Mesodermal cell (in vitro differentiated cells): ENCODE results near the gene MIS12. TPM values are rescaled to one million over a fixed set of nuclear protein-coding genes. Genes with fewer than 3 reads are reported as not detected.

Source experiments
- H3K27ac ChIP-seq: 2 replicates; pipeline ENCODE4 v1.7.0; 2013; ENCODE audit warnings: mild to moderate bottlenecking, low read depth, low read length, moderate library complexity; ENCODE audit not compliant: severe bottlenecking
- H3K36me3 ChIP-seq: 2 replicates; pipeline ENCODE4 v1.7.1; 2013; ENCODE audit warnings: mild to moderate bottlenecking, low read length, moderate library complexity; ENCODE audit not compliant: control insufficient read depth, insufficient read depth
- H3K4me1 ChIP-seq: one replicate; pipeline ENCODE4 v1.7.1; 2013; ENCODE audit warnings: mild to moderate bottlenecking, low read length; ENCODE audit not compliant: insufficient read depth, control insufficient read depth, poor library complexity, severe bottlenecking
- H3K4me3 ChIP-seq: 2 replicates; pipeline ENCODE4 v1.7.0; 2013; ENCODE audit warnings: low read length, control low read depth, mild to moderate bottlenecking; ENCODE audit not compliant: insufficient read depth, poor library complexity, severe bottlenecking; ENCODE audit errors: extremely low read depth
- H3K9me3 ChIP-seq: 2 replicates; pipeline ENCODE4 v1.7.1; 2013; ENCODE audit warnings: mild to moderate bottlenecking, low read length, moderate library complexity; ENCODE audit not compliant: control insufficient read depth
- whole genome bisulfite sequencing, 2 experiments: methylation state at CpG; one replicate each; pipeline ENCODE4 v1.1.5; 2013; ENCODE audit warnings: missing lambda C conversion rate in 2 of 2; ENCODE audit not compliant: insufficient coverage in 2 of 2; 5-methylcytosine and 5-hydroxymethylcytosine counted together
- polyA plus RNA-seq, 2 experiments: library from polyadenylated mRNA; stranded (reverse); fragments of 50-300 nt; gene quantifications; one replicate each; pipeline ENCODE4 v1.2.3, GENCODE V29; 2013

MIS12 gene, protein sequence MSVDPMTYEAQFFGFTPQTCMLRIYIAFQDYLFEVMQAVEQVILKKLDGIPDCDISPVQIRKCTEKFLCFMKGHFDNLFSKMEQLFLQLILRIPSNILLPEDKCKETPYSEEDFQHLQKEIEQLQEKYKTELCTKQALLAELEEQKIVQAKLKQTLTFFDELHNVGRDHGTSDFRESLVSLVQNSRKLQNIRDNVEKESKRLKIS
- polyA plus RNA-seq (2013, experiment 1 of 2), result 23.3 TPM
- 23.2 TPM for polyA plus RNA-seq (2013, experiment 2 of 2)

DNA sequence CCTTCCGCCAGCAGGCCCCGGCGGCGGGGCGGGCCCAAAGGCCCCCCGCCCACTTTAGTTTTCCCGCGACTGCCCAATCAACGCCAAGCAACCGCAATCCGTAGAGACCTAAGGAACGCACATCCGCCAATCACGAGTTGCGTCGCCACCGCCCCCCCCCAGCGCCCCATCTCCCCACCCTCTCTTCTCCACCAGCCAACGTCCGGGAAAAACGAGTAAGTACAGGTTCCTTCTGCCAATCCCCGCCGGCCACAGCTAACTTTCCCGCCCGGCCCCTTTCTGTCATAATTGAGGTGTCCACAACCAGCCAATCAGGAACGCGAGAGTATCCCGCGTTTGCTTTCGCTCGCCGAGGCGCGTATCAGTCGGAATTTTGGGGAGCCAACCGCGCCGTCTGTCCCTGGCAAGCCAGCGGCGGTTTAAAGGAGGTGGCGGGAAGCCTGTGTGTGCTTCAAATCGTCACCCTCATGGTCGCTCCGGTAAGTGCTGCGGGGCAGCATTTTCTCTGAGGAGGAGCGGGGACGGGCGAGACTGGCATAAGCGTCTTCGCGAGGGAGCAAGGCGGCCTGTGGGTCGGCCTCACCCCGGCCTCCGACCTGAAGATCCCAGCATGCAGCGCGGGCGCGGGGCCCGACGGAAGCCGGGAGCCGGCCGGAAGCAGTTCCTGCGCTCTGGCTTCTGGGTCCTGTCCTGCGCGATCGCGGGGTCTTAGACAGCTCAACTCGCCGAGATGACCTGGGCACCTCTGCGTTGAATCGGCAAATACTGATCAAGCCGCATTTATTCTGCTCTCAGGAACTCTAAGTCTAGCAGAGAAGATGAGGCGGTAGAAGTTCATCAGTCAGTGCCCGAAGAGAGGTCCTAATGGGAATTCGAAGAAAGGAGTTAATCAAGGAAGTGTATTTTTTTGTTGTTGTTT lies at the start of gene MIS12:
Gene MIS12 (plus strand): TSS at position 361 of the 919 bp plus-strand sequence. CDS start 2,297 bp downstream, outside the sequence.
- peaks cover 8% of the 10 kb centered on the region for H3K4me1 ChIP-seq
- H3K36me3 ChIP-seq, result peaks cover 70% of the 10 kb centered on the region
- no peaks in the 10 kb centered on the region for H3K9me3 ChIP-seq
- H3K27ac ChIP-seq, result peak within 1 kb of the TSS; percentile 100
- WGBS, 2 experiments, result 0% methylated on average over 62 to 64 of the region's 77 CpGs
- H3K4me3 ChIP-seq, result peak within 1 kb of the TSS; percentile 98

DNA sequence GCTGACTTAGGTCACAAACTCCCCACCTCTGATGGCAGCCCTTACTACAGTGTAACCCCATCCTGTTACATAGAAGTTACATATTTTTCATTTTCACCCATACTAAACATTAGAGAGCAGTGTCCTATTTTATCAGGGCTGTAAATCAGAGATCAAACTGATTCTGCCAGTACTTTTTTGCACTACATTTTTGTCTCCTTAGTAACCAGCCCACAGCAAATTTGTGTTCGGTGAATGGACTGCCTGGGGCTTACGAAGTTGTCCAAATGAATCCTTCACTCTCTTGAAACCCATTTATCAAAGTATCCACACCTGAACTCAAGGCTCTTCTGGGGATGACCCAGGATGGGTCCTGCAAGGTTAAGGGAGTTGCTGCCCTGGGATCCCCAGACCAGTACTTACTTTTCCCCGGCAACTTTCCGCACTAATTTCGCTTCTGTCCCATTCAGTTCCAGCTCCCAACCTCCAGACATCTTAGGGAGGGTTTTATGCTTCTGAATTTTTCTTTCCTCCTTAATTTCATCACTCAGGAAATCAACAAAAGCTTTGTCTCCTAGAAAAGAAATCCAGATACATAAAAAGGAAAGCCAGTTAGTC lies 48.5 kb upstream of the MIS12 start:
- Histone ChIP-seq H3K9me3 (no peaks in the 10 kb centered on the region), H3K27ac (no peak overlapping the region), H3K4me1 (peaks cover 8% of the 10 kb centered on the region), H3K36me3 (peaks cover 60% of the 10 kb centered on the region), H3K4me3 (peak overlapping the region; percentile 73)
- WGBS, 2 experiments, result 54 to 63% methylated on average over 2 of the region's 5 CpGs

DNA sequence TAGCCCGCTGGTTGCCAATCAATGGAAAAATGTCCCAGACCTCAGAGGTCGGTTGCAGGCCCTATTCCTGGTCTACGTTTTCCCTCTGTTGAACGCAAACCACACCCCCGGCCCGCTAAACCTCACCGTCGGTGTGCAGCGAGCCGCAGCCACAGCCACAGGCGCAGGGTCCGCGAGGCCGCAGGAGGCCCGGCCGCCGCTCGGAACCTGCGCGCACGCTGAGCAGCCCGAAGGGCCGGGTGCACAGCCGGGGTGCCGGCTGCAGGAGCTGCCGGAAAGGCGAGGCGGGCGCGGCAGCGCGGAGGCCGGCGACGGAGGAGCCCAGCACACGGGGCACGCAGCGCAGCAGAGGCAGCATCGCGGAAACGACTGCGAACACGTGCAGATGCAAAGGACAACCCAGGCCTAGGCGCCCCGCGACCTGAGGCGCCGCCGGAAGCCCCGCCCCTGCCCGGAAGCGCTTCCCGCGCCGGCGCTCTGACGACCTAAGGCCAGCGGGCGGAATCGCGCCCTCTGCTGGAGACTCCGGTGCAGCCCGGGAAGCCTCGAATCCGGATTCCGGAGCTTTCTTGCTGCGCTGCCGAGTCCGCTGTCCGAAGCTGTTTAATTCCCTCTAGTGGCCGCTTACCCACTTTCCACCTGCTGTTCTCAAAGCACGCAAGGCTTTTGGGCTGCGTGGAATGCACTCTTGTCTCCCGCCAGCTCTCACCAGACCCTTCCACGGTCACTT lies 47.5 kb upstream of the MIS12 start, which contains the start of gene C1QBP:
Gene C1QBP (minus strand): TSS at position 440 of the 730 bp plus-strand sequence. CDS start 82 bp downstream, at position 358.
- WGBS, 2 experiments, result 0% methylated on average over 51 to 60 of the region's 75 CpGs
- Histone ChIP-seq H3K27ac (peak within 1 kb of the TSS; percentile 62), H3K36me3 (peaks cover 59% of the 10 kb centered on the region)

DNA sequence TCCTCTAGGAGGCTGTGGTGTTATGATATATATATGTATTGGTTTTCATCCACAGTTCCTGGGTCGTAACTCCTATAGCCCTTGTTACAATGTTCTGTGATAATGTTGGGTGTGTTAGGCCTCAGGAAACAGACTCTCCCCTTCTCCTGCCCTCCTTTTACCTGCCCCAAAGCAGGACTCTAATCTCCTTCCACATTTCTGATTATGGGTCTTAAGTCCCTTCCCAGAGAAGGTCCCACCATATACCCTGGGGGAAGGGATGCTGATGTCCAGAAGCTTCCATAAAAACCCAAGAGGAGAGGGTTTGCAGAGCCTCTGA lies 47.0 kb upstream of the MIS12 start:
- Histone ChIP-seq H3K36me3 (peaks cover 59% of the 10 kb centered on the region), H3K4me3 (peak overlapping the region; percentile 73), H3K4me1 (peaks cover 8% of the 10 kb centered on the region), H3K27ac (peak overlapping the region; percentile 62), H3K9me3 (no peaks in the 10 kb centered on the region)
- no CpG with 5 or more reads among the region's 1 CpG for WGBS, 2 experiments

More for the DNA sequence above, 47.5 kb upstream of the MIS12 start, which contains the start of gene C1QBP:
- Histone ChIP-seq H3K4me1 (peaks cover 8% of the 10 kb centered on the region), H3K4me3 (peak within 1 kb of the TSS; percentile 73), H3K9me3 (no peaks in the 10 kb centered on the region)

DNA sequence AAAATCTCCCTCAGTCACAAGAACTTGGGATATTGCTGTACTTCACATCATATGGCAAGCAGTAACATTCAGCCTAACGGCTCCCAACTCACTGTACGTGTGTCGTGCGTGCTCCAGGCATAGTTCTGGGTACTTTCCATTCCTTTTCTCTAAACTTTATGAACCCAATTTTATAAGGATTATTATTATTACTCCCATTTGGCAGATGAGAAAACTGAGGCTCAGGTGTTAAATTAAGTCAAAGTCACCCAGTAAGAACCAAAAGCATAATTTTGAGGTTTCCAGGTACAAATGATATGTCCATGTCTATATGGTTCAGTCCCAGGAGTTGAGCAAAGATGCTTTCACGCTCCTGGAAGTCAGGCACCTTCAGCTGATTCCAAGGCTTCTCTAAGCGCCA lies 42.6 kb upstream of the MIS12 start:
- Histone ChIP-seq H3K4me3 (no peak overlapping the region), H3K9me3 (no peaks in the 10 kb centered on the region), H3K27ac (no peak overlapping the region), H3K36me3 (peaks cover 65% of the 10 kb centered on the region), H3K4me1 (no peaks in the 10 kb centered on the region)
- 98 to 100% methylated on average over 4 to 5 of the region's 6 CpGs for WGBS, 2 experiments

DNA sequence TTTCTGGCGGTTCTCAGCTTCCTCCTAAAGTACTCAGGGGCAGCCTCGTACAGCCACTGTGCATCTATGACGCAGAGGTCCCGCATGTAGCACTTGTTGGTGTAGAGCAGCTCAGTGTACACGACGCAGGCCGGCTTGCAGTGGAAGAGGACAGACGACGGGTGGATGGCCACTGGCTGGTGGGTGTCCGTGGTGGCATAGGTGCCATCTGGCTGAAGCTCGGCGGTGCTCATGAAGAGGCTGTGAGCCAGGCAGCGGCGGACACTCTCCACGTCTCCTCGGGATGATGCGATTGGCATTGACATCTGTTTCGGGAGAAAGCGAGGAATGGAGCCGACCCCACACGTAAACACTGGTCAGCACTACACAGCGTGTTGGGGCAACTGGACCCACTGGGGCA lies 42.2 kb upstream of the MIS12 start:
- Histone ChIP-seq H3K9me3 (no peaks in the 10 kb centered on the region), H3K27ac (no peak overlapping the region), H3K4me1 (no peaks in the 10 kb centered on the region), H3K4me3 (no peak overlapping the region), H3K36me3 (peaks cover 70% of the 10 kb centered on the region)
- WGBS, 2 experiments, result 96 to 97% methylated on average over 22 of the region's 22 CpGs

DNA sequence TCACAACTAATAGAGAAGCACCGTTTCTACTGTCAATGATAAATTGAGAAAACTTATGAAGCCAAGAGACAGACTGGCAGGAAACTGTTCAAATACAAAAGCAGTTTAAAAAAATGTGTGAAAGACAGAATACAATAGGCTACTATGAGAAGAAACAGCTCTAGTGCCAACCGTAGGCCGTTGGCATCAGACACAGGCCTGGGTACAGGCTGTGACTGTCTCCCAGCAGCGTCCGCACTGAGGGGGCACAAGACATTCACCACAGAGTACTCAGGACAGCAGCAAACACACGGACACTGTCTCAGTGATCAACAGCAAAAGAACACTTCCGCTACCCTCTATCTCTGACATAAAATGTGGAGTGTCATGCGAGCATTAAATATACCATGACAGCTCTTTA lies 39.6 kb upstream of the MIS12 start:
- 96 to 100% methylated on average over 2 to 4 of the region's 8 CpGs for whole genome bisulfite sequencing, 2 experiments
- H3K36me3 ChIP-seq, result peaks cover 89% of the 10 kb centered on the region
- no peaks in the 10 kb centered on the region for H3K9me3 ChIP-seq
- H3K27ac ChIP-seq, result no peak overlapping the region
- no peak overlapping the region for H3K4me3 ChIP-seq
- no peaks in the 10 kb centered on the region for H3K4me1 ChIP-seq

DNA sequence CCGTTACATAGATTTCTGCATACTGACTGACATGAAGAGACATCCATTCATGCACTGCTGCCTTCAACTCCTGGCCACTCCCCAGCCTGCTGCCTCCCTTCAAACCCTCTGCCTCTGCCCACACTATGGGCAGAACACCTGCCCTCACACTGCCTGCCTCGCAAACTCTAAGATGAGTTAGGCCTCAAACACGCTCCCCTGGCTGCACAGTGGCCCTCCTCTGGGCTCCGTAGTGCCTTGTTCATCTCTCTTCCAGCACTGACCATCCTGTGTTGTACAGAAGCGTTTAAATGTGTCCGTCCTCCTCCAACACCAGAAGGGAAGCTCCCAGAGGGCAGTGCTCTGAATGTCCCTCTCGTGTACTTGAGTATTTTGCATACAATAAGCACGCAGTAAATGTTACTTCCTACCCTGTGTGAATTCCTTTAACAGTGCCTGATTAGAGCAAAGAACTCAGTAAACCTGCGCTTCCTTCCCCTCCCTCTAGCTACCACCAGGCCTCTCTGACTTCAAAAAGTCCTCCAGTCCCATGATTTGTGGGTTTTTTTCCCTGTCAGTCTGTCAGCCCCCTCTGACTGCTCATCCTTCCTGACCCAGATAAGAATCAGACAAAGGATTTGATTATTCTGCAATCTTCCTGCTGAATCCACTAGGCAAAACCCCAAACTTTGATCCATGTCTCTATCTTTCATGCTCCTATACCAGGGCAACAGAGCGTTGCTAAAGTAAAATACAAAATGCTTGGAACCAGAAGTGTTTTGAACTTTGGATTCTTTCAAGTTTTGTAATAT lies 21.5 kb upstream of the MIS12 start:
- peaks cover 35% of the 10 kb centered on the region for H3K36me3 ChIP-seq
- no peaks in the 10 kb centered on the region for H3K9me3 ChIP-seq
- 90 to 94% methylated on average over 9 of the region's 10 CpGs for WGBS, 2 experiments
- H3K4me1 ChIP-seq, result peaks cover 19% of the 10 kb centered on the region
- H3K27ac ChIP-seq, result peak overlapping the region; percentile 12
- no peak overlapping the region for H3K4me3 ChIP-seq

DNA sequence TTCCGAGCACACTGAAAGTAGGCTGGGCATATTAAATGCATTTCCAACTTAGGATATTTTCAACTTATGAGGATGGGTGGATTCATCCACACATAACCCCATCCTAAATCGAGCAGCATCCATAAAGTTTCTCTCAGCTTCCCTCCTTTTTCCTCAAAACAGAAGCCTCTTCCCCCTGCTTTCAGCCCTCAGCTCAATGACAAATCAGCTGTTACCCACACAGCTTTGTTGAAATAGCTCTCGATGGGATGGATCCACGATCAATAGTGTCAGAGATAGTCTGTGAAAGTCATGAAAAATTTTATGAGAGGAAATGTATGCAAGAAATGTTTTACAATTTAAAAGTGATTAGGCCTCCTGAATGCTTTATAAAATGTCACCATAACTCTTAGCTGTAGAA lies 20.1 kb upstream of the MIS12 start:
- peaks cover 21% of the 10 kb centered on the region for H3K36me3 ChIP-seq
- no peak overlapping the region for H3K27ac ChIP-seq
- peaks cover 19% of the 10 kb centered on the region for H3K4me1 ChIP-seq
- no peaks in the 10 kb centered on the region for H3K9me3 ChIP-seq
- peak overlapping the region; percentile 90 for H3K4me3 ChIP-seq
- WGBS, 2 experiments, result 88 to 93% methylated on average over 1 to 2 of the region's 4 CpGs
